Right atrium auricular region (tissue), 2 donors: ENCODE measurements around the gene GSTK1. TPM values are rescaled to one million over a fixed set of nuclear protein-coding genes. Genes with fewer than 3 reads are reported as not detected.
"Not testable (repeated sequence)": the region's sequence is repeated elsewhere in the genome, so short reads cannot be mapped to it uniquely, and the experiment has no call there.

Experiments
- DNase-seq: peaks from one replicate; pipeline ENCODE4 v3.0.0-alpha.2; 2019; ENCODE audit warnings: low spot score
- H3K27ac ChIP-seq, 2 donors: fragments of 200-600 bp; sonication (generic); 1 replicate in 1 of 2; 2 replicates in 1 of 2; pipeline ENCODE4 v1.5.1; 2016 to 2019
- H3K27me3 ChIP-seq, 2 donors: fragments of 200-600 bp; sonication (generic); one replicate each; pipeline versions ENCODE4 v1.5.1 to v1.6.0; 2017 to 2019
- H3K36me3 ChIP-seq: fragments of 200-600 bp; sonication (generic); one replicate; pipeline ENCODE4 v1.5.1; 2016
- H3K4me1 ChIP-seq, 2 donors: fragments of 200-600 bp; sonication (generic); one replicate each; pipeline versions ENCODE4 v1.5.1 to v1.6.0; 2017 to 2019
- H3K4me3 ChIP-seq, 2 donors: fragments of 200-600 bp; sonication (generic); 1 replicate in 1 of 2; 2 replicates in 1 of 2; pipeline ENCODE4 v1.5.1; 2017 to 2019; ENCODE audit warnings: mild to moderate bottlenecking in 1 of 2, moderate library complexity in 1 of 2
- H3K9me3 ChIP-seq, 2 donors: fragments of 200-600 bp; sonication (generic); one replicate each; pipeline ENCODE4 v1.5.1; 2019
- CTCF ChIP-seq, 2 donors: fragments of 200-600 bp; sonication (generic); IDR thresholded peaks; one replicate each; pipeline ENCODE4 v1.5.1; 2019; ENCODE audit warnings: antibody characterized with exemption in 2 of 2
- total RNA-seq, 2 donors: library from RNA; depleted of rRNA; stranded (reverse); fragments of >200 nt; gene quantifications; one replicate each; pipeline ENCODE4 v1.1.0, GENCODE V29; 2016

GSTK1 gene
- total RNA-seq, 2 donors from 2014 or later, result 169 to 270 TPM

GRCh38 chr7:143256932-143257331 is 6.3 kb upstream of the GSTK1 start:
- H3K27me3 ChIP-seq, result no peaks in the 10 kb centered on the region

GRCh38 chr7:143257501-143257900 is 5.7 kb upstream of the GSTK1 start:
- TF ChIP-seq CTCF (IDR thresholded peaks at IDR 0.05), result no peak
- Histone ChIP-seq H3K36me3 (no peaks in the 10 kb centered on the region), H3K4me1 (peaks cover 0 to 4% of the 10 kb centered on the region in 2 donors), H3K9me3 (no peaks in the 10 kb centered on the region), H3K27me3 (no peaks in the 10 kb centered on the region), H3K4me3 (no peak overlapping the region), H3K27ac (no peak overlapping the region)
- no peak for DNase-seq

More at GRCh38 chr7:143256932-143257331, 6.3 kb upstream of the GSTK1 start:
- TF ChIP-seq CTCF (IDR thresholded peaks at IDR 0.05), result no peak
- Histone ChIP-seq H3K4me1 (peaks cover 0 to 4% of the 10 kb centered on the region in 2 donors), H3K27ac (no peak overlapping the region), H3K36me3 (no peaks in the 10 kb centered on the region), H3K9me3 (no peaks in the 10 kb centered on the region), H3K4me3 (no peak overlapping the region)
- DNase-seq, result no peak

- no peak for DNase-seq
- Histone ChIP-seq H3K4me1 (peaks cover 0 to 4% of the 10 kb centered on the region in 2 donors), H3K36me3 (no peaks in the 10 kb centered on the region), H3K9me3 (no peaks in the 10 kb centered on the region), H3K27ac (peak overlapping the region in 1 of 2 donors; percentile 32), H3K27me3 (no peaks in the 10 kb centered on the region), H3K4me3 (no peak overlapping the region)
- no peak for TF ChIP-seq CTCF (IDR thresholded peaks at IDR 0.05)
These were observed 4.4 kb upstream of the GSTK1 start for GRCh38 chr7:143258831-143259230.

- no peak overlapping the region for H3K27ac ChIP-seq
- peaks cover 0 to 12% of the 10 kb centered on the region in 2 donors for H3K4me1 ChIP-seq
- no peak overlapping the region for H3K4me3 ChIP-seq
- H3K27me3 ChIP-seq, result no peaks in the 10 kb centered on the region
- H3K36me3 ChIP-seq, result no peaks in the 10 kb centered on the region
- DNase-seq, result no peak
- no peak for TF ChIP-seq CTCF (IDR thresholded peaks at IDR 0.05)
- H3K9me3 ChIP-seq, result no peaks in the 10 kb centered on the region
These were observed 3.5 kb upstream of the GSTK1 start for GRCh38 chr7:143259765-143260164.

GRCh38 chr7:143261901-143262300 is 1.3 kb upstream of the GSTK1 start:
- no peak for DNase-seq
- Histone ChIP-seq H3K9me3 (no peaks in the 10 kb centered on the region), H3K4me1 (peaks cover 0 to 20% of the 10 kb centered on the region in 2 donors), H3K27ac (no peak overlapping the region), H3K4me3 (no peak overlapping the region), H3K36me3 (no peaks in the 10 kb centered on the region), H3K27me3 (no peaks in the 10 kb centered on the region)
- TF ChIP-seq CTCF (IDR thresholded peaks at IDR 0.05), result no peak

- H3K9me3 ChIP-seq, DNase-seq, H3K27me3 ChIP-seq: not testable (repeated sequence)
- peak overlapping the region; percentile 84 to 86 for H3K27ac ChIP-seq
- H3K4me1 ChIP-seq, result peaks cover 0 to 17% of the 10 kb centered on the region in 2 donors
- H3K36me3 ChIP-seq, result peaks cover 20% of the 10 kb centered on the region
- H3K4me3 ChIP-seq, result peak overlapping the region; percentile 70 to 93
These were observed 941 bp downstream of the GSTK1 start for GRCh38 chr7:143264196-143264568.
